ENCODE results near the gene NRL.

NRL gene

DNA sequence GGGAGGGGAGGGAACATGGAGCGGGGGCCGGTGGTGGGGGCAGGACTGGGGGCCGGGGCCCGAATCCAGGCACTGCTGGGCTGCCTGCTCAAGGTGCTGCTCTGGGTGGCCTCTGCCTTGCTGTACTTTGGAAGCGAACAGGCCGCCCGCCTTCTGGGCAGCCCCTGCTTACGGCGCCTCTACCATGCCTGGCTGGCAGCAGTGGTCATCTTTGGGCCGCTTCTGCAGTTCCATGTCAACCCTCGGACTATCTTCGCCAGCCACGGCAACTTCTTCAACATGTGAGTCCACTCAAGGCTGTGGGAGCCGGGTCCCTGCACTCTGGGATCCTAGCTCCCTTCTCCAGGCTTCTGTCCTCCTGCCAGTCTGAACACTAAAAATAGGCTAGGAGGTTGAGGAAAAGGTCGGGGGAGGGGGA, 16.8 kb upstream of the NRL start:
- Histone ChIP-seq H3K9me2 (replicated peaks; ENCODE audit: insufficient read depth, low read length) (no peaks in the 10 kb centered on the region), H2AFZ (ENCODE audit: low read length) (no peak overlapping the region), H3K27ac (ENCODE audit: low read length) (no peak overlapping the region), H3K4me2 (ENCODE audit: low read depth, low read length) (no peak overlapping the region), H3F3A (ENCODE audit: insufficient read depth, low read length) (0 out of 2 replicates have a peak, but pooled peaks cover 2% of the 10 kb centered on the region), H3K9ac (ENCODE audit: low read length) (no peak overlapping the region), H3K27me3 (replicated peaks; ENCODE audit: insufficient read depth, low read length) (no peaks in the 10 kb centered on the region), H3K9me3 (replicated peaks; ENCODE audit: insufficient read depth, low read length) (no peaks in the 10 kb centered on the region), H3K4me1 (ENCODE audit: low read length) (no peaks in the 10 kb centered on the region), H3K79me2 (ENCODE audit: low read length) (peaks cover 6% of the 10 kb centered on the region), H3K4me3 (ENCODE audit: low read length) (no peak overlapping the region), H3K36me3 (replicated peaks; ENCODE audit: insufficient read depth, low read length) (no peaks in the 10 kb centered on the region), H4K20me1 (ENCODE audit: insufficient read depth, low read length) (no peaks in the 10 kb centered on the region)
- no peak for DNase-seq
- no peak for TF ChIP-seq EZH2 (optimal IDR thresholded peaks at IDR 0.05; ENCODE audit: low read depth, low read length)
- no peak for TF ChIP-seq EZH2phosphoT487 (IDR thresholded peaks at IDR 0.05; ENCODE audit: low read length)
- TF ChIP-seq, protein P1, sequence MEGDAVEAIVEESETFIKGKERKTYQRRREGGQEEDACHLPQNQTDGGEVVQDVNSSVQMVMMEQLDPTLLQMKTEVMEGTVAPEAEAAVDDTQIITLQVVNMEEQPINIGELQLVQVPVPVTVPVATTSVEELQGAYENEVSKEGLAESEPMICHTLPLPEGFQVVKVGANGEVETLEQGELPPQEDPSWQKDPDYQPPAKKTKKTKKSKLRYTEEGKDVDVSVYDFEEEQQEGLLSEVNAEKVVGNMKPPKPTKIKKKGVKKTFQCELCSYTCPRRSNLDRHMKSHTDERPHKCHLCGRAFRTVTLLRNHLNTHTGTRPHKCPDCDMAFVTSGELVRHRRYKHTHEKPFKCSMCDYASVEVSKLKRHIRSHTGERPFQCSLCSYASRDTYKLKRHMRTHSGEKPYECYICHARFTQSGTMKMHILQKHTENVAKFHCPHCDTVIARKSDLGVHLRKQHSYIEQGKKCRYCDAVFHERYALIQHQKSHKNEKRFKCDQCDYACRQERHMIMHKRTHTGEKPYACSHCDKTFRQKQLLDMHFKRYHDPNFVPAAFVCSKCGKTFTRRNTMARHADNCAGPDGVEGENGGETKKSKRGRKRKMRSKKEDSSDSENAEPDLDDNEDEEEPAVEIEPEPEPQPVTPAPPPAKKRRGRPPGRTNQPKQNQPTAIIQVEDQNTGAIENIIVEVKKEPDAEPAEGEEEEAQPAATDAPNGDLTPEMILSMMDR (IDR thresholded peaks at IDR 0.05; ENCODE audit: low read length) = no peak

GRCh38 chr14:24130717-24131548, 16.2 kb upstream of the NRL start:
- TF ChIP-seq EZH2phosphoT487 (IDR thresholded peaks at IDR 0.05; ENCODE audit: low read length) = no peak
- H3K9ac ChIP-seq (ENCODE audit: low read length) = no peak overlapping the region
- H3K9me2 ChIP-seq (replicated peaks; ENCODE audit: insufficient read depth, low read length) = no peaks in the 10 kb centered on the region
- no peak overlapping the region for H3K4me3 ChIP-seq (ENCODE audit: low read length)
- no peaks in the 10 kb centered on the region for H3K9me3 ChIP-seq (replicated peaks; ENCODE audit: insufficient read depth, low read length)
- H3K79me2 ChIP-seq (ENCODE audit: low read length) = no peaks in the 10 kb centered on the region
- no peak overlapping the region for H3K4me2 ChIP-seq (ENCODE audit: low read depth, low read length)
- no peaks in the 10 kb centered on the region for H3K27me3 ChIP-seq (replicated peaks; ENCODE audit: insufficient read depth, low read length)
- no peaks in the 10 kb centered on the region for H3K4me1 ChIP-seq (ENCODE audit: low read length)
- H3F3A ChIP-seq (ENCODE audit: insufficient read depth, low read length) = 0 out of 2 replicates have a peak, but pooled peaks cover 2% of the 10 kb centered on the region
- H4K20me1 ChIP-seq (ENCODE audit: insufficient read depth, low read length) = no peaks in the 10 kb centered on the region
- no peak overlapping the region for H2AFZ ChIP-seq (ENCODE audit: low read length)
- no peak for DNase-seq
- no peak overlapping the region for H3K27ac ChIP-seq (ENCODE audit: low read length)
- H3K36me3 ChIP-seq (replicated peaks; ENCODE audit: insufficient read depth, low read length) = no peaks in the 10 kb centered on the region

DNA sequence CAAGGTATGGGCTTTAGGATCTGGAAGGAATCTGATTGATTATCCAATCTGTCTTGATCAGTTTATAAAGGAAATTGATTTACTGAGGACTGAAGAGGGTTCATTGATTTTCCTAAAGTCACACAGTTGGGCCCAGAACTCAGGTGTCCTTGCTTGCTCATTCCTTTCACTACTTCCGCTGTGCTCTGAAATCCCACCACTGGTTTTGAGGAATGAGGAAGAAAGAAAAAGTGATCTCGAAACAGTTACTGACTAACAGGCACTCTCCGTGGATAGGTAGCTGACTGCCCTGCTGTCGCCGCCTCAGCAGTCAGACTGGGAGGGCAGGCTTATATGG, 15.6 kb upstream of the NRL start, which contains the start of gene FITM1:
Gene FITM1 (plus strand): TSS at position 280 of the 337 bp plus-strand sequence. CDS start 905 bp downstream, outside the sequence.
- Histone ChIP-seq H4K20me1 (ENCODE audit: insufficient read depth, low read length) (no peaks in the 10 kb centered on the region), H3K4me1 (ENCODE audit: low read length) (no peaks in the 10 kb centered on the region), H3F3A (ENCODE audit: insufficient read depth, low read length) (no peaks in the 10 kb centered on the region), H3K9ac (ENCODE audit: low read length) (no peak within 1 kb of the TSS), H3K4me3 (ENCODE audit: low read length) (no peak within 1 kb of the TSS), H3K4me2 (ENCODE audit: low read depth, low read length) (no peak within 1 kb of the TSS), H2AFZ (ENCODE audit: low read length) (no peak within 1 kb of the TSS), H3K27ac (ENCODE audit: low read length) (no peak within 1 kb of the TSS), H3K9me3 (replicated peaks; ENCODE audit: insufficient read depth, low read length) (no peaks in the 10 kb centered on the region), H3K79me2 (ENCODE audit: low read length) (no peaks in the 10 kb centered on the region), H3K27me3 (replicated peaks; ENCODE audit: insufficient read depth, low read length) (no peaks in the 10 kb centered on the region), H3K9me2 (replicated peaks; ENCODE audit: insufficient read depth, low read length) (no peaks in the 10 kb centered on the region), H3K36me3 (replicated peaks; ENCODE audit: insufficient read depth, low read length) (no peaks in the 10 kb centered on the region)
- DNase-seq = no peak
- TF ChIP-seq EZH2phosphoT487 (IDR thresholded peaks at IDR 0.05; ENCODE audit: low read length) = no peak
- TF ChIP-seq EZH2 (optimal IDR thresholded peaks at IDR 0.05; ENCODE audit: low read depth, low read length) = no peak
- TF ChIP-seq, protein P1 (IDR thresholded peaks at IDR 0.05; ENCODE audit: low read length) = no peak

Measured in MM.1S (cell line).